PFSK-1 (cell line): Measurements from ENCODE around the gene ACADM.
A peak's percentile ranks its signal among the peaks of the same experiment; 100 is the strongest.

Source experiments
- FOXP2 ChIP-seq: optimal IDR thresholded peaks from 2 replicates; pipeline ENCODE3; 2011; ENCODE audit warnings: borderline replicate concordance, control low read depth, inconsistent platforms; ENCODE audit not compliant: insufficient read depth; ENCODE audit errors: extremely low read length, extremely low read depth
- POLR2AphosphoS5 ChIP-seq: IDR thresholded peaks from 2 replicates; pipeline ENCODE4 v1.6.1; 2012; ENCODE audit warnings: low read depth, mild to moderate bottlenecking, control low read depth, low read length, moderate library complexity
- REST ChIP-seq, 2 experiments: IDR thresholded peaks; 2 replicates each; pipeline versions ENCODE4 v1.6.1 to v1.8.0; 2011 to 2012; ENCODE audit warnings: low read depth in 2 of 2, low read length in 2 of 2, control low read depth in 1 of 2, inconsistent platforms in 1 of 2, mild to moderate bottlenecking in 1 of 2, moderate library complexity in 1 of 2; ENCODE audit not compliant: insufficient read depth in 1 of 2
- SIN3A ChIP-seq: IDR thresholded peaks from 2 replicates; pipeline ENCODE4 v1.6.1; 2012; ENCODE audit warnings: mild to moderate bottlenecking, low read length, moderate library complexity, borderline replicate concordance; ENCODE audit not compliant: insufficient read depth
- TAF1 ChIP-seq: IDR thresholded peaks from 2 replicates; pipeline ENCODE4 v1.6.1; 2012; ENCODE audit warnings: low read length, control low read depth, borderline replicate concordance; ENCODE audit not compliant: insufficient read depth

Gene ACADM

GRCh38 chr1:75785983-75786853 lies 61.7 kb downstream of the ACADM start, which contains the start of gene RABGGTB:
Gene RABGGTB (plus strand): TSS chr1:75786256. CDS start chr1:75786272, 16 bp downstream.
- peak; percentile 100 for TF ChIP-seq POLR2AphosphoS5
- TF ChIP-seq FOXP2, result no peak
- TF ChIP-seq TAF1, result peak; percentile 100
- TF ChIP-seq REST (IDR thresholded peaks at IDR 0.05; ENCODE audit: insufficient read depth in 1 of 2, low read depth in 2 of 2, low read length in 2 of 2), result peak in 1 of 2 experiments; percentile 79; a peak in 1 of 4 replicates
- TF ChIP-seq SIN3A, result peak; percentile 90; the same call in 1 of the 2 replicates

GRCh38 chr1:75786901-75787493 lies 62.5 kb downstream of the ACADM start:
- TF ChIP-seq POLR2AphosphoS5 (no peak), TAF1 (no peak), SIN3A (no peak), FOXP2 (no peak), REST (IDR thresholded peaks at IDR 0.05; ENCODE audit: insufficient read depth in 1 of 2, low read depth in 2 of 2, low read length in 2 of 2) (no peak)

- TF ChIP-seq TAF1, result peak; percentile 7; the same call in 1 of the 2 replicates
- no peak for TF ChIP-seq FOXP2
- peak; percentile 34; the same call in 1 of the 2 replicates for TF ChIP-seq POLR2AphosphoS5
- 0 out of 2 replicates have a peak, but pooled peaks have one; percentile 54 for TF ChIP-seq SIN3A
- TF ChIP-seq REST (IDR thresholded peaks at IDR 0.05; ENCODE audit: insufficient read depth in 1 of 2, low read depth in 2 of 2, low read length in 2 of 2), result no peak
Observed at GRCh38 chr1:75787524-75787923, 63.0 kb downstream of the ACADM start.

GRCh38 chr1:75789988-75790387 lies 65.5 kb downstream of the ACADM start:
- peak; percentile 57; the same call in 1 of the 2 replicates for TF ChIP-seq POLR2AphosphoS5
- TF ChIP-seq TAF1, result no peak

DNA sequence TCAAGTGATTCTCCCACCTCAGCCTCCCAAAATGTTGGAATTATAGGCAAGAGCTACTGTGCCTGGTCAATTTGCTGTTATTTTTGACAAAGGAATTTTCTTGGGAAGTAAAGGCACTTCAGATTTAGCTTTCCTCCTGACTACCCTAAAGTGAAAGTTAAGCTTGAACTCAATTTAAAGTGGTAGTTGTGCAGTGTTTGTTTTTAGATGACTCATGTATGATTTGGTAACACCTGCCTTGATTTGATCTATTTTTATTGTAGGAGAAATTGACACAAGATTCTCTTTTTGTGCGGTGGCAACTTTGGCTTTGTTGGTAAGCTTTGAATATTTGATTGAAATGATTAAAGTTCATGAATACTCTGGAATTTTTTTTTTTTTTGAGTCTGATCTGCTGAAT lies 66.5 kb downstream of the ACADM start:
- TF ChIP-seq REST (IDR thresholded peaks at IDR 0.05; ENCODE audit: insufficient read depth in 1 of 2, low read depth in 2 of 2, low read length in 2 of 2) (no peak), TAF1 (no peak), POLR2AphosphoS5 (no peak), FOXP2 (no peak), SIN3A (no peak)
